ENCODE results near the gene AACS.

- TF ChIP-seq CTCF (IDR thresholded peaks at IDR 0.05; ENCODE audit: poor library complexity), result no peak
- no peak for TF ChIP-seq EZH2 (IDR thresholded peaks at IDR 0.05; ENCODE audit: borderline replicate concordance)
- no peak for TF ChIP-seq EZH2phosphoT487 (IDR thresholded peaks at IDR 0.05; ENCODE audit: low read depth, severe bottlenecking, unreplicated experiment)
Observed at GRCh38 chr12:125120566-125120965, 55.3 kb downstream of the AACS start.

All from hepatocyte (in vitro differentiated cells).